GM21360 (cell line): Measurements from ENCODE around the gene CCL24.
A peak's percentile ranks its signal among the peaks of the same experiment; 100 is the strongest.
"Not testable (repeated sequence)": the region's sequence is repeated elsewhere in the genome, so short reads cannot be mapped to it uniquely, and the experiment has no call there.

ENCODE experiments used
- ATAC-seq: cut with Tn5 transposase; IDR thresholded peaks from one replicate; pipeline ENCODE4 v1.9.1; 2021; ENCODE audit warnings: mild to moderate bottlenecking, moderate library complexity; ENCODE audit not compliant: unreplicated experiment

Gene CCL24

GRCh38 chr7:75813781-75814236, at the start of gene CCL24:
TSS of gene CCL24 (minus strand) at chr7:75813806. CDS start at chr7:75813715, 91 bp downstream.
- no peak for ATAC-seq

- no peak for ATAC-seq
These were observed 48.0 kb upstream of the CCL24 start for GRCh38 chr7:75861636-75862035.

GRCh38 chr7:75858410-75858809, 44.8 kb upstream of the CCL24 start:
- no peak for ATAC-seq

- no peak for ATAC-seq
These were observed 42.9 kb upstream of the CCL24 start for GRCh38 chr7:75856536-75856935.

GRCh38 chr7:75854813-75855345, 41.3 kb upstream of the CCL24 start:
- ATAC-seq, result not testable (repeated sequence)

- no peak for ATAC-seq
These were observed 40.6 kb upstream of the CCL24 start for GRCh38 chr7:75854233-75854632.

GRCh38 chr7:75850235-75850634, 36.6 kb upstream of the CCL24 start:
- no peak for ATAC-seq

GRCh38 chr7:75849573-75849972, 36.0 kb upstream of the CCL24 start:
- ATAC-seq, result no peak

GRCh38 chr7:75847707-75848106, 34.1 kb upstream of the CCL24 start:
- ATAC-seq, result no peak

GRCh38 chr7:75845132-75845531, 31.5 kb upstream of the CCL24 start:
- not testable (repeated sequence) for ATAC-seq

- ATAC-seq, result no peak
These were observed 30.6 kb upstream of the CCL24 start for GRCh38 chr7:75844158-75844557.

GRCh38 chr7:75843613-75844116, 30.1 kb upstream of the CCL24 start:
- no peak for ATAC-seq

GRCh38 chr7:75842836-75843446, 29.3 kb upstream of the CCL24 start:
- peak; percentile 83 for ATAC-seq

GRCh38 chr7:75840029-75840428, 26.4 kb upstream of the CCL24 start:
- no peak for ATAC-seq

- not testable (repeated sequence) for ATAC-seq
These were observed 24.8 kb upstream of the CCL24 start for GRCh38 chr7:75838281-75838930.

GRCh38 chr7:75836798-75837197, 23.2 kb upstream of the CCL24 start:
- no peak for ATAC-seq

- no peak for ATAC-seq
These were observed 22.2 kb upstream of the CCL24 start for GRCh38 chr7:75835688-75836285.

- not testable (repeated sequence) for ATAC-seq
These were observed 20.1 kb upstream of the CCL24 start for GRCh38 chr7:75833662-75834061.

GRCh38 chr7:75830978-75831377, 17.4 kb upstream of the CCL24 start:
- ATAC-seq, result no peak

GRCh38 chr7:75829656-75830055, 16.1 kb upstream of the CCL24 start:
- ATAC-seq, result not testable (repeated sequence)

GRCh38 chr7:75823198-75823910, 9.7 kb upstream of the CCL24 start:
- no peak for ATAC-seq
